Dedifferentiated amniotic fluid mesenchymal stem cell (primary cell): ENCODE measurements around the gene SEPTIN10.

Experiments used
- DNase-seq: peaks from one replicate; pipeline ENCODE4 v3.0.0-alpha.2; 2016; ENCODE audit errors: extremely low spot score

SEPTIN10 gene

DNA sequence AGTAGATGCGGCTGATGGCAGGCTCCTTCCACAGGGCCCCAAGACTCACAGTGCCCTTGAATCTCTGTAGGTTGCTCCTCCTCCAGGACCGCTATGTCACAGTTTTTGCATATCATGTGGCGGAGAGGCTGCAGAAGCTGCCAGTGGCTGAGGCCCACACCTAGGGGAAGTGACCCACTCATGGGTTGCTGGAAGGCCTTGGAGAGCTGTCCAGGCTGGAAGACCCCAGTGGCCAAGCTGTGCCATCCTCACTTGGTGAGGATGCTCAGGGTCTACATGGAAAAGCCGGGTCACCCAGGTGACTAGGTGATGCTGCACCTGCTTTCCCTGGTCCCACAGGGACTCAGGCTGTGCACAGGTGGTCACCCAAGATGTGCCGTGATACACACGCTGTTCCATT lies 90.6 kb downstream of the SEPTIN10 start:
- DNase-seq: no peak

DNA sequence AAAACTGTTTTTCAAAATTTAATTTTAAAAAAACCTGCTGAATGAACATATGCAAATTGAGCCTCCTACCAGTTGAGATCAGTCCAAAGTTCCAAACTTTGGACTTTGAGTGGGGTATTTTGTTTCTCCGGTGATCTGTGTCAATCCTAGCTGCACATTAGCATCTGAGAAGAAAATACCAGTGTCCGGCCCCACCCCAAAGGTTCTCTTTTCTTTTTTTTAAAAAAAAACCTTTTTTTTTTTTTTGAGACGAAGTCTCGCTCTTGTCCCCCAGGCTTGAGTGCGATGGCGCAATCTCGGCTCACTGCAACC lies 91.7 kb downstream of the SEPTIN10 start:
- DNase-seq: no peak

DNA sequence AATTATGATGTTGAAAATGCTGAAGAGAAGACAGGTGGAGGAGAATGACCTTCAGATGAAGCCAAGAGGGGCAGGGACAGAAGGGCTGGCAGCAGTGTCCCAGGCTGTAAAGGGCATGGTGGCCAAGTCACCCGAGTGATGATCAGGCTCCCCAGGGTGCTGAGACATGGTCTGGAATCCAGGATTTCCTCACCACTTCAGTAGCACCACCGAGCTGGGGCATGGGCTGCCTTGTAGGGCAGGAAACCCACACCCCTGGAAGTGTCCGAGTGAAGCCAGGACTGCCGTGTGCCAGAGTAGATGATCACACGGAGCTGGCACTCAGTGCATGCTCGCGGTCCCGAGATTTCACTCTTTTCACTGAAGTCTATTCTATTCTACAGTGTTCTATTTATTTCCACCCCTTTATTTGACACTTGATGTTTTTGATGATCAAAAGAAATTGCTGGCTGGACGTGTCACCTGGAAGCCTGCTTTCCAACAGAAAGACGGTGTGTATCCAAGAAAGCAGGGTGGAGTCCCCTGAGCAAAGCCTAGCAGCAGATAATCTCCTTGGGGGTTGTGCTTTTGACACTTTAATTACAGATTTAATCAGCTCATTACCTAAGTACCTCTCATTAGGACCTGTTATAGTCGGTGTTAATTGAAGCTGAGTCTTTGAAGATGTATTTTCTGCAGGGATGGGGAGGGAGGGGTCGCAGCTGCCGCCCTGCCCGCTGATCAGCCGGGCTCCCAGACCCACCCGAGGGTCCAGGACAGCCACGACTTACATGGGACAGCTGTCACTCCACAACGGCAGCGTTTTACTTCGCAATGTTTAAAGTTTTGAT lies 92.3 kb downstream of the SEPTIN10 start:
- DNase-seq: no peak

DNA sequence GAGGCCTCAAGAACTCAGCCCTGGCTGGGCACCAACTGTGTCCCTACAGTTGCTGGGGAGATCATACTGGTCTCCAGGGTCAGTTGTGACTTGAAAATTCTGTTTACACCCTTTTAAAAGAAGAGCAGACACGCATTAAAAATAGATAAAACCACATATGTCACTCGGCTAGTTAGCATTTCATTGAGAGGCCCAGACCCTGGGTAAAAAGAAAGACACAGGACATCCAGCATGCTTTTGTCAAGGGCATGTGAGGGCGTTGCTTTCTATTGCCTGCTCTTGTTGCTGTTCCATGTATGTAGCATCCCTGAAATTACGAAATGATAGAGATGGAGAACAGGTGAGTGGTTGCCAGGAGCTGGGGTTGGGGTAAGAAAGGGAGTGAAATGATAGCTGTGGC lies 94.3 kb downstream of the SEPTIN10 start:
- no peak for DNase-seq

DNA sequence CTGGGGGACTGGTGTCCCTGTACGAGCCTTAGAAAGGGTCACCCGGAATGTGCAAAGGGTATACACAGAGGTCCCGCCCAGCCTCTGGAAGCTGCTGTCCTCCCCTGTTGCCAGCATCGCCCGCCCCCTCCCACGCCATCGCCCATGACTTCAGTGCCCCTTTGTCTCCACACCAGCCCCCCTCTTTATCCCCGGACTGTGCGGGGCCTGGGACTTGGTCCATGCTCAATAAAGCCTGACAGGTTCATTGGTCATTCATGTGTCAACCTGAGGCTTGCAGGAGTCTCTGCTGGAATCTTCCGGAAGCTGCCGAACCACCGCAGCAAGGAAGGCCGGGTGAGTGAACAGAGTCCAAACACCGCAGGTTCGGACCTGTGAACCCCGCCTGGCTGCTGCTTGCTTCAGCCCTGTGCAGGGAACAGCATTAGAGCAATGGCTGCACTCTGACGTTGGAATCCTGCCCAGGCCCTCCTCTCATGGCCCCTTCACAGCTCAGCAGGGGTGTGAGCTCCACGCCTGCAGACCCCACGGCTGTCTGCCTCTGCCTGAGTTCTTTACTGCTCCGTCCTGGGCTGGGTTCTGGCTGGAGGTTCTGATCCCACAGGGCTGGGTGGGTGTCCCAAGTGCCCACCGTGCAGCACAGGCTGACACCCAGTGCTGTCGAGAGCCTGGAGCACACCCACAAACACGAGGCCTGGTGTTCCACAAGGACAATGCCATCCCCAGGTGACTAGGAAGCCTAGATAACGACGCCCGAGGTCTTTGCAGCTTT lies 96.5 kb downstream of the SEPTIN10 start:
- DNase-seq: no peak

DNA sequence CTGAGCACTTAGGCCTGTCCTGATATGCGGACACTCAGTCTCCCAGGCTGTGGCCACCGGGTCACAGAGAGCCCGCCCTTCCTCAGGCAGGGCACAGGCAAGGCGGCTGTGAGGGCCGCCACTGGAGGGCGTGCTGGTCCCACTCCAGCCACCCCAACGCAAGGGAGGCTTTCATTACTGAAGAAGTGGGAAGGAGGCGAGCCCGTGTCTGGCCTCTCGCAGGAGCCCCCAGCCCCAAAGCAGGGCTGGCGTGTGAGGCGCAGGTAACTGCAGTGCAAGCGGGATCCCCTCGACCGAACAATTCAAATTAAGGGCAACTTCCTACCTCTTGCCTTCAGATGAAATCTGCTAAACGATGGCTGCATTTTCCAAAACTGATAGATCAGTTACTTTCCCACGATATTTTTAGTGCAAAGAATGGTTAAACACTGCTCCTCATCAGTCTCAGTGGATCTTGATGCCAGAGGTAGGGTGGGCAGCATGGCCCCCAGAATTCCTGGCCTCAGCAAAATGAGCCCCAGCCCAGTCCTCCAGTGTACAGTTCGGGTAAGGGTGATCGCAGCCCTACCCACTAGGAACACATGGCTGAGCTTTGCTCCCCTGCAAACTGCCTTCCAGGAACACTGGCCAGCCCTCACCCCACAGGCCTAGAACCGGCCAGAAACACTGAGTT lies 97.2 kb downstream of the SEPTIN10 start:
- DNase-seq: no peak

DNA sequence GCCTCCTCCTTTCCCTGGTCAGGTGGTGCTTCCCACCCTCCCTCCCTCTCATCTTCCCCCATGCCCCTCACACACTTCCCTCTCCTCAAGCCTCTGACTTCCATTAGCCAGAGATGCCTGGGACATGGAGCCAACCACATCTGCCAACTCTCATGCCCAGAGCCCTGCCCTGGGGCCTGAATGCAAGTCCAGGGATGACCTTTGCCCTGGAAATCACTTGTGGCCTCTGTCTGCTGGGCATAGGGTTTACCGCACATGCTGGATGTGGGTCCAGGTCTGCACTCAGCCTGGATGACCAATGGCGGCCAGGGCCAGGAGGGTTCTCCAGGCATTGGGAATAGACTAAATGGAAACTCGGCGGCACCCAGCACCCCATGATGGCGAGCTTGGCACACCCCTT lies 98.9 kb downstream of the SEPTIN10 start:
- no peak for DNase-seq

DNA sequence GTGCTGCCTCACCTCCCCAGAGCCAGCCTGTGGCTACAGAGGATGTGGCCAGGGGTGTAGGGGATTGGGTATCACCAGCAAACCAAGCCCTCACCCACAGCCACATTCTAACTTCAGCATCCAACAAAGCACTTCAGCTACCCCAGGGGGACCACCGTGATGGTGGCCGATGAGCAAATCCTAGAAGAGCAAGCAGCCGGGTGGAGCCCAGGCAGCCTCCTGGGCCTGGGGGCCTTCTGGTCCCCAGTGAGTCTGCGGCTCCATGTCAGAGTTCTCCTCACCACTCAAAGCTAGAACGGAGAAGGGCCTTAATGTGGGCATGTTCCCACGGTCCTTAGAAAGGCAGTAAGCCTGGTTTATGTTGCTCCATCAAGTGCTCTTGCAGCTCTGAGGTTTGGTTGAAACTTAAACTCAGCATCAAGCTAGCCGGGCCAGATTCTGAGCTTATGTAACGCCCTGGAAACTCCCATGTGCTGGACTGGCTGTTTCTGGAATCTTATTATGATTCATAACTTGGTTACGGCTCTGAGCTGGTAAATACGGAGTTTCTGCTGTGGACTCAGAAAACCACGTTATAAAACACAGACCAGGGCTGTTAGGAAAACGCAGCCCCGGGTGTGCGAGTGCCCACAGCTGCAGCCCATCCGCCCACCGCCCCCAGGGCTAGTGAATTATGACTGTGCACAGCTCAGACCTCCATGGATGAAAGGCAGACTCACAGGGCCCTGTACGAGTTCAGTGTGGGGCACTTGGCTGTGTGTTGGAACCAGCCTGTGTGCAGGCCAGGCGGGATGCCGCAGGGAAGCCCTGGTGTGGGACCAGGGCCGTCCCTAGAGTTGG lies 99.8 kb downstream of the SEPTIN10 start:
- peak; percentile 96 for DNase-seq

DNA sequence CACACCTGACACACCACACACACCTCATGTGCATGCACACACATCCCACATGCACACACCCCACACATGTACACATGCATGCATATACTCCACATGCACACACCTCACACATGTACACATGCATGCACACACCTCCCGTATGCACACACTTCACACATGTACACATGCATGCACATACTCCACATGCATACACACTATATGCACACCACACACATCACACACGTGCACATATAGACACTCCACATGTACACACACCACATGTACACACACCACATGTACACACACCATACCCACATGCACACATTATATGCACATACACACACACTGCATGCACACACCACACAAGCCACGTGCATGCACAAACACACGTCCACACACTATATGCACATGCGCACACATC lies 100.5 kb downstream of the SEPTIN10 start:
- no peak for DNase-seq

DNA sequence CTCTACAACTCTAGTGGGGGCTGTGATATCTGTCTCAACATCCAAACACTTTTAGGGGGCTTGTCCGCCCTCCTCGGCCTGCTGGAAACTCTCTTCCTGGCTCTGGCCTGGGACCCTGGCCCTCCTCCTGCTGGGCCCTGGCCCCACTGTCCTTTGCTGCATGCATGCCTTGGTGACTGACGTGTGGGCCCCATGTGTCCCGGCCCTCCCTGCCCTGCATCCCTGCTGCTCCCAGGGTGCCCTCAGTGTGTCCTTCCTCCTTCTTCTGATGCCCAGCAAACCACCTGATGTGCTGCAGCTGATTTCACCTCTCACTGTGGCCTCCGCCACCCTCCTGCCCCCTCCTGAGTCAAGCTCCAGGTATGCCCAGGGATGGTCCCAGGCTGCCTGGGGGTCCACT lies 101.7 kb downstream of the SEPTIN10 start:
- no peak for DNase-seq

DNA sequence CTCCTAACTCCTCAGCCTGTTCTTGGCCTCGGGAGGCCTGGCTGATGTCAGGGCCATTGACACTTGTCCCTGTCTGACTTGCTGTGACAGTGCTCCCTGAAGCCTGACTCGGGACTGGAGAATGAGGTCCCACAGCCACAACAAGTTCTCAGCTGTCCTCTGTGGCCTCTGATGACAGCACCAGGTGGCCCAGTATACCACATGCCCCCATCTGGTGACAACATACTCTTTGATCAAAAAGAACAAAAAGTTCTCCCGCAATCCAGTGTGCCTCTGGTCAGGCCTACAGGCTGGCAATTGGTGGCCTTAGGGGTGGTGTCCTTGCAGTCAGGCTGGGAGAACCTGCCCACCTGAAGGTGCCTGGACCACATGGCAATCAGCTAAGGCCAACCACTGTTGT lies 102.6 kb downstream of the SEPTIN10 start:
- no peak for DNase-seq

DNA sequence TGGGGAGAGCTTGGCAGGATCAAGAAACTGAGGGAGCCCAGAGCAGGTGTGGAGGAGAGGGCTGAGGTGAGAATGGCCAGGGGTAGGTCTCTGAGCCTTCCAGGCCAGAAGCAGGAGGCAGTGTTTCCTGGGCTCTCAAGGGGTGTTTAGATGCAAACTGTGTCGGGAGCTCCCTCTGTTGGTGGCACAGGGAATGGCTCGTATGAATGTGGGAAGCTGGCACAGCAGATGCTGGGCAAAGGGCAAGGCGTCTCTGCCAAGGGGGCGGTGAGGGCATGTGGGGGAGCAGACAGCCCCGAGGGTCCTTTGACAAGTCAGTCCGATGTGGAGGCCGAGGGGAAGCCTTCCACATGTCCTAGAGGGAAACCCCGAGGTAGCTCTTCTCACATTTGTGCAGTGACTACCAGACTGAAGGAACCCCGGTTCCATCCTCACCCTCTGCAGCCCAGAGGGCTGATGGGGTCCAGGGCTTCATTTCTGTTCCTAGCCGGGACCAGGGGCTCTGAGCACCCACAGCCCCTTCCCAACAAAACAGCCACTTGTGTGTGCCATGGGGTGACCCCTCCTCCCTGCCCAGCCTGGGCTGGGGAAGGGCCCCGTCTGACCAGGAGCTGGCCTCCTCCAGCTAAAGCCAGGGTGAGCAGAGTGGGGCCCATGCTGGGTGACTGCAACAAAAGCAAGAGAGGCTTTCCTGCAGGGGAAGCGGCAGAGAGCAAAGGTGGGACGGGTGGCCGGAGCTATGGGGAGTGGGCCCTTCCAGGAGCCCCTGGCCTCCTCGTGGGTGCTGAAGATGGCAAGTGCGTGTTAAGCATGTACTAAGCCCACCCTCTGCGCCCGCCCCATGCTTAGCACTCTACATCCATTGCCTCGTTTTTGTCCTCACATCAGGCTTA lies 103.4 kb downstream of the SEPTIN10 start:
- DNase-seq: peak; percentile 67

DNA sequence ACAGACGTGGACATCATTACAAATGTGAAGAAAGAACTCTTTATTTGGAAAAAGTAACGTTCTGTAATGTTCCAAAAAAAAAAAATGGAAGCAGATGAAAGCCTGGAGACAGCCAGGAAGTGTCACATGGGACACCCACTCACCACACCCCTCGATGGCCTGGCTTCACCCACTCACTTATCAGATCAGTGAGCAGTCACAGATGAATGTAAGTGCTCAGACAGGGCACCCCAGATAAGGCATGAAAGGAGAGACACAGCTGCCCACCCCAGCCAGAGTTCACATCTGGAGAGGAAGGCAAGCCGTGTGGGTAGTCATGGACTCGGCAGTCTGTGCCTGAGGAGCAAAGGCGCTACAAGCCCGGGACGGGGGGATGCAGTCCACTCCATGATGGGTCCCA lies 105.2 kb downstream of the SEPTIN10 start:
- no peak for DNase-seq

DNA sequence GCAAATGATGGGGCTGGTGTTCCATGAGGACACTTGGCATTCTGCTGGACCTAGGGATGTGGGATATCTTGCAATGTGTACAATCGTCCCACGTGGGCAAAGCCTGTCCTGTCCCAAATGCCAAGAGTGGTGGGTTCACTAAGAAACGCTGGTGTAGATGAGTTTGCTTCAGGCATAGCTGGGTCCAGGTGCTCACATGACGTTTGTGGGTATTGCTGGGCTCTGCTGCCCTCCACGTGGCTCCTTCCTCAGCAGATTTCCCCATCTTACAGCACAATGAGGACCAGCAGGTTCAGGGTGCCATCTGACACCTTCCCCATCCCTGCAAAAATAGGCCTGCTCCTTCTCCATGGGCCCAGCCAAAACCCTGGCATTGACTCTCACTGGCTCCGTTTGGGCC lies 105.9 kb downstream of the SEPTIN10 start:
- no peak for DNase-seq

DNA sequence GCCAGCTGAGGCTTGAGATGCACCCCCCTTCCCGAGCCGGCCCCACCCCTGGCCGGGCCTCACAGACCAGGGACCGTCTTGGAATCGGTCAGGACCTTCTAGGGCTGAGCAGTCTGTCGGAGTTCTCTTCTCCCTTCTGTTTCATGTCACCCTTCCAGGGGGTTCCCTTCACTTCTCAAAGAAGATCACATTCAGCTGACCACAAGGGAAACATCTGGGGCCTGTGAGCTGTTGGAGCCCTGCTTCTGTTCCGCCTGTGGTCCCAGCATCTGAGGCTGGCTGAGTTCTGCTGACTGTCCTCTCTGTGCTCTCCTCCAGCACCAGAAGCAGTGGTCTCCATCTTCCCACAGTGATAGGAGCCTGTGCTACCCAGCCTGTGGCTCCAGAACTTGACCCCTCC lies 106.5 kb downstream of the SEPTIN10 start:
- no peak for DNase-seq

DNA sequence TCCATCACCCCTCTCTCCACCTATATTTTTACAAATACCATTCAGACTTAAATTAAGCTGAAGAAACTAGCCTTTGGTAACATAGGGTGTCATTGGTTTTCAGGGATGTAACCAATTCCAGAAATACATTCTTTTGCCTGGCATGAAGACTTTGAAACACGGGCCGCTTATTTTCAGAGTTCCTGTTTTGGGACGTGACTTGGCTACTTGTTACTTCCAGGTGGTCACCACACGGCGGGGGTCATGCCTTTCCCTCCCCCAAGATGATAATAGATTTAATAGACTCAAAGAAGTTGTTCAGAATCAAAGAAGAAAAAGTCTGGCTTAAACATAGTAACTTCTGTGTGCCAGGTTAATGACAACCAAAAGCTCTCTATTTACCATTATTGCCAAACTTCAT lies 110.6 kb downstream of the SEPTIN10 start:
- DNase-seq: no peak

DNA sequence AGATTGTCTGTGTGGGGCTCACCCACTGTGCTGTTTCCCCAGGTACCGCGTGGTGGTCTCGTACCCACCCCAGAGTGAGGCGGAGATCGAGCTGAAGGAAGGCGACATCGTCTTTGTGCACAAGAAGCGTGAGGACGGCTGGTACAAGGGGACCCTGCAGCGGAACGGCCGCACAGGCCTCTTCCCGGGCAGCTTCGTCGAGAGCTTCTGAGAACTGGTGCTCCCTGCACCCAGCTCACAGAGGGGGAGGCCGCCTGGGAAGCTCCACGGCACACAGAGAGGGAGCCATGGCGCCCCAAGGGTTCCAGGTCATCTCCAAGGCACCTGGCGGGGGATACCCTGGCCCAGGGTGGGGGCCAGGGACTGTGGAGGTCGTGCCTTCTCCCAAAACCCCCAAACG lies 112.3 kb downstream of the SEPTIN10 start:
- no peak for DNase-seq

DNA sequence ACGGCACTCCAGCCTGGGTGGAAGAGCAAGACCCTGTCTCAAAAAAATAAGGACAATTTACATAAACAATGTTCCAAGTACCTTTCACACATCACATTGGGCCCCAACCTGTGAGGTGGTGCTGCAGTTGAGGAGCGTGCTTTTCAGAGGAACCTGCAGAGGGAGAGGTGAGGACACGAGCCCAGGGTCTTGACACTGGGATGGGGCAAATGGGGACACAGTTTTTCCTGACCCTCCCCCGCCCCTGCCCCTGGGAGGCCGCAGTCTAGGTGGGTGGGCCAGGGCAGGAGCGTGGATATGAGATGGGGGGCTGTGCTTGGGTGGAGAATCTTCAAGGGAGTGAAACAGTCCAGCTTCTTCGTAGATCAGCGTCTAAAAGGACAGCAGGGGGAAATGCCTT lies 112.9 kb downstream of the SEPTIN10 start:
- no peak for DNase-seq

DNA sequence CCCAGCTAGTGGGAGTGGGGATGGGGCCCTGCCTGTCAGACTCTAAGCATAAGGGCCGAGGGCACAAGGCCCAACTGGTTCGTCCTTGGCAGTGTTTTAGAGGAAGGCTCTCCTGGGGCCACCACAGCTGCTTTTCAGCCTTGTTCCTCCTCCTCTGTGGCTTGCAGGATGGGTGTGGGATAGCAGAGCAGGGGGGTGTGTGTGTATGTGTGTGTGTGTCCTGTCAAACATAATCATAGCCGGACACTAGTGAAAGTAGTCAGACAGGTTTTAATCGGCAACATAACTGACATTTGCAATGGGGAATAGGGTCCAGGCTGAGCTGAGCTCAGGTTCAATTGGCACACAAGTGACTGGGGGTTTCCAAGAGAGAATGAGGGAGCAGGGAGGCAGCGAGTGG lies 114.2 kb downstream of the SEPTIN10 start:
- no peak for DNase-seq

DNA sequence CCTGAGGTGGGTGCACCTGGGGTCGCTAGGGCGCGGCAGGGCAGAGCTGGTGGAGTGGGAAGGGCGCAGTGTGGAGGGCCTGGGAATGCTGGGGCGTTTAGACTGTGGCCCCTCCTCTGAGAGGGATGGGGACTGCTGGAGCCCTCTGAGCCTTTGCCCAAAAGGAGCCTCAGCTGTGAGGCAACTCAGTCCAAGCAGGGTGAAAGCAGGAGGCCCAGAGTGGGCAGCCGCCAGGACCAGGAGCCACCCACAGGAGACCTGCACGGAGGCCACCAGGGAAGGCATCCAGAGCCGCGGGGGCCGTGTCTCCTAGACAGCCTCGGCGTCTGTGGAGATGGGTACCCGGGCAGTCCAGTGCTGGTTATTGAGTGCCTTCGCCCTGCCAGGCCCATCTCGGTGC lies 114.9 kb downstream of the SEPTIN10 start:
- DNase-seq: no peak
